Mesenteric fat pad (tissue), 1 donor: ENCODE results near the gene PGC. TPM values are rescaled to one million over a fixed set of nuclear protein-coding genes. Genes with fewer than 3 reads are reported as not detected.
A peak's percentile ranks its signal among the peaks of the same experiment; 100 is the strongest.

Experiments
- DNase-seq: peaks from one replicate; pipeline ENCODE4 v3.0.0-alpha.2; 2020; ENCODE audit warnings: low spot score
- total RNA-seq: library from RNA; stranded (reverse); fragmentation: NEBNext Ultra II Directional; extraction: Animal tissue kit (Norgen Biotek cat#: 25700); gene quantifications from one replicate; pipeline ENCODE4 v1.2.1, GENCODE V29; 2021
- donor health status: DM: yes; HTN: yes; CAD: no.

PGC gene
- total RNA-seq, 1 donor from 2014 or later = not detected

DNA sequence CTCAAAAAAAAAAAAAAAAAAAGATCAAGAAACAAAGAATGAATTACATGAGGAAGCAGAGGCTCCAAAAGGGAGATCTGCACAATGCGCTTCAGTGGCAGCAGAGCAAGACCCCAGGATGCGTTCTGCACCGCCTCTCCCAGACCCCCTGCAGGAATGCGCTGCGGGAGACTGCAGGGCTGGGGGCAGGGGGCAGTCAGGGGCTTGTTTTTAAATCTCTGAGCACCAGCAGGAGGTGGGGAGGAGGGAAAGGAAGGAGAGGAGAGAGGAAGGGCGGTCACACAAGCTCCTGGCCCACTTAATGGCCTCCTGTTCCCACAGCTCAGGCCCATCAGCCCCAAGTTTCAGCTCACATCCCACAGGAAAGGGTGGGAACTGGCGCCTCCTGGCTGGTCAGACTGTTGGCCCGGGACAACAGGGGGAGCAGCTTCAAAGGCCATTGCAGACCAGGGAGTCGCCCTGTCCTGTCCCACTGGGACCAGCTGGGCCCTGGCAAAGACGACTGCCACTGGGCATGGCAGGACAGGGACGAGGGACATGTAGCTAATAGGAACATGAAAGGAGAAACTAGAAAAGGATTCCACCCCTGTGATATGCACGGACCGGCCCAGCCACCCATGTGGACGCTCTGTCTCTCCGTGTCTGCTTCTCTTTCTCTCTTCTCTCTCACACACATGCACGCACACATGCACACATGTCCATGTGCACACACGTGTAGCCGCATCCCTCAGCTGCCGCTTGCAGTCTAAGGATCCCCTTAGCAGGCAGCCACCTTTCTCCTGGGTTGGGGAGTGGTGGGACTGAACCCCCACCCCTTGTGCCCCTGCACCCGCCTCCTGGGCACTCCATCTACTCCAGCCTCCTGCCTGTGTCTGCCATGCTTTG lies 46.5 kb downstream of the PGC start:
- no peak for DNase-seq

DNA sequence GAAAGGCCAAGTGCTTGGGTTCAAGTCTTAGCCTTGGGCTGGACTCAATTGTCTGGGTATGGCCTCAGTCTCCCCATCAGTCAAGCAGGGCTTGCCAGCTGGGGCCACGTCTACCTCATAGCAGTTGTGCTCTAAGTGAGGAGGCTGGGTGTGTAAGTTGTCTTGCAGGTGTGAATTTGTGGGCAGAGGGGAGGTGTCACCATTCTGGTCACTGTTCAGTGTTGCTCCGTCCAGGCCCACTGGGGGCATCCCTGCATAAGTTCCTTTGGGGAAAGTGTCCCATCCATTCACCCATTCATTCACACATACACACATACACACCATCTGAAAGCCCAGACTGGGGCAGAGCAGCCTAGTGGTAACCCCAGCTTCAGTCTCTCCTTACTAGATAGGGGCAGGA lies 48.1 kb downstream of the PGC start:
- no peak for DNase-seq

DNA sequence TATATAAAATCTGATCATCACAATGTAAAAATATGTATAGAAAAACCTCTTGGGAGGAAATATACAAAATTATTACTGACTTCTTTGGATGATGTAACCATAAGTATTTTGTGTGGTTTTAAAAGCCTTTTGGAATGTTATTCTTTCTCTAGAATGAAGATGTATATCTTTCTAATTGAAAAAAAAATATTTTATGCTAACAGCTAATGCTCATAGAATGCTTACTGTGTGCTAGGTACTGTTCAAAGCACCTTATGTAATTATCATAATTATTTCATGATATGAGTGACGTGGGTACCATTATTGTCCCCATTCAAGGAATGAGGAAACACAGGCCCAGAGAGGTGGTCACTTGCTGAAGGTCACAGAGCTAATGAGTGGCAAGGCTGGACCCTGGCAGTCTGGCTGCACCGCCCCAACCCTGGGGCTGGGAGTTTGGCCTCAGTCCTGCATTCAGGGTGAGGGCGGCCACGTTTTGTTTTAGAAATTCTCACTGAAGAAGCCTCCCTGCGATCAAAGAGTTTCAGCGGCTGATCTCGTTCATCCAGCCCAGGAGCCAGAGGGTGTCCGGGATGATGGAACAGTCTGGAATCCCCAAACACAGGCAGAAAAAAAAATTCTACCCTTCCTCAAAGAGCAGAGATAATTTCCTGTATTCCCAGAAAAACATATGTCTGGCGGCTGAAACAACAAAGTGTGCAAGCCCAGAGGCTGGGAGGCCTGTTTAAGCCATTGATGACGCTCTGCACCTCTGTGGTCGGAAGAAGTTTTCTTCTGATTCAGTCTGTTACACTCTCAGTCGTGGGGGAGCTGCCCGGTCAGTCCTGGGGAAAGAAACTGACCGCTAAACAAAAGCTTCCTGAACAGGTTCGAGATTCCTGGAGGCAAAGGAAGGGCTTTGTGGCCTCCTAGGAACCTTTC lies 49.1 kb downstream of the PGC start:
- DNase-seq = no peak

DNA sequence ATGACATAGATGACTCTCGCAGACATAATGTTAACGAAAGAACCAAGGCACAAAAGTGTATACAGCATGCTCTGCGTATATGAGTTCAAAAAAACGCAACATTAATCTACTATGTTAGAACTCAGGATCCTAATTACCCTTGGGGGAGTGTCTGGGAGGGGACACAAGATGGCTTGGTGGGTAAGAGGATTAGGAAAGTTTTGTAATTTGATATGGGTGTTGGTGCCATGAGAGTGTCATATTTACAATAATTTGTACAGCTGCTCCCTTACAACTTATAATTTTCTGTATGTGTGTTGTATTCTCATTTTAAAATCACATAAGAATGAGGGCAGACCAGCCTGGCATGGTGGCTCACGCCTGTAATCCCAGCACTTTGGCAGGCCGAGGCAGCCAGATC lies 50.4 kb downstream of the PGC start:
- DNase-seq = no peak

DNA sequence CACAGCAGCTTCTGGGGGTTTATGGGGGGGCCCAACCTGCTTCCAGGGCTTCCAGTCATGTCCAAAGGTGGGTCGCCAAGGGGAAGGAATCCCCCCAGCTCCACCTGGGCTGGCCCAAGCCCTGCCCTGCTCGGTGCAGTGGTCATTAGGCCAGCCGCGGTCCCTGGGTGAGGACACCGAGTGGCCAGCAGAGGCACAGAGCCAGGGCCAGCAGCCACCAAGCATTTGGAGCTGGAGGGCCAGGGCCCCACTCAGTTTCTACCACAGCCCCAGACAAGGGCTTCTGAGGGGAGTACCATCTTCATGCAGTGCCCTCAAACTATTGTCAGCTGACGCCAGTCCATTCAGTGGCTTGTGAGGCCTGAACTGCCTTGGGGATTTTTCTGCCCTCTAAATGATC lies 51.4 kb downstream of the PGC start:
- DNase-seq = no peak

DNA sequence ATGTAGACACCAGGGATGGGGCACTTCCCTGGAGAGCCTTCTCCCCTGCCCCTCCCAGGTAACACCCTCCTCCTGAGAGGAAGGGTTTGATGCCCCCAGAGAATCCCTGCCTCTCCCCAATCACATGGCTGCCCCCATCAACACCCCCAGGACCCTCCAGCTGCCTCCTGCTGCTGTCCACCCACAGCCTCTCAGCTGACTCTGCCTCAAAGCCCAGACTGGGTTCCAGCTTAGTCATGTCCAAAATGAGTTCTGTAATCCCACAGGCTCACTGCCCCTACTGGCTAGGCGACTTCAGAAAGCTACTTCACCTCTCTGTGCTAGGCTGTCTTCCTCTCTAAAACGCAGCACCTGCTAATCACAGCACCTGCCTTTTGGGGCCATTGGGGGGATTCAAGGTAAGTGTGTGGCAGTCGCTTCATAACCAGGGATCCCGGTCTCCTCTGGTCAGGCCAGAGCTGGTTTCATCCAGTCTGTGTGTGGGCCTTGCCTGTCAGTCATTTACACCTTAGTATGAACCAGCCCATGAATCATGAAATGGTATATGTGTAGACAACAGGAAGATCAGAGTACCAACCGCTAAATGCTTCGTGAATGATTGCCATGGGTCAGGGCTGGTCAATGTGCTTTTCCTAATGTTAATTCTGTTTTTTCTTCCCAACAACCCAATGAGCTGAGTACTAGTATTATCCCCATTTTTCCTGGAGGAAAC lies 52.2 kb downstream of the PGC start:
- no peak for DNase-seq

DNA sequence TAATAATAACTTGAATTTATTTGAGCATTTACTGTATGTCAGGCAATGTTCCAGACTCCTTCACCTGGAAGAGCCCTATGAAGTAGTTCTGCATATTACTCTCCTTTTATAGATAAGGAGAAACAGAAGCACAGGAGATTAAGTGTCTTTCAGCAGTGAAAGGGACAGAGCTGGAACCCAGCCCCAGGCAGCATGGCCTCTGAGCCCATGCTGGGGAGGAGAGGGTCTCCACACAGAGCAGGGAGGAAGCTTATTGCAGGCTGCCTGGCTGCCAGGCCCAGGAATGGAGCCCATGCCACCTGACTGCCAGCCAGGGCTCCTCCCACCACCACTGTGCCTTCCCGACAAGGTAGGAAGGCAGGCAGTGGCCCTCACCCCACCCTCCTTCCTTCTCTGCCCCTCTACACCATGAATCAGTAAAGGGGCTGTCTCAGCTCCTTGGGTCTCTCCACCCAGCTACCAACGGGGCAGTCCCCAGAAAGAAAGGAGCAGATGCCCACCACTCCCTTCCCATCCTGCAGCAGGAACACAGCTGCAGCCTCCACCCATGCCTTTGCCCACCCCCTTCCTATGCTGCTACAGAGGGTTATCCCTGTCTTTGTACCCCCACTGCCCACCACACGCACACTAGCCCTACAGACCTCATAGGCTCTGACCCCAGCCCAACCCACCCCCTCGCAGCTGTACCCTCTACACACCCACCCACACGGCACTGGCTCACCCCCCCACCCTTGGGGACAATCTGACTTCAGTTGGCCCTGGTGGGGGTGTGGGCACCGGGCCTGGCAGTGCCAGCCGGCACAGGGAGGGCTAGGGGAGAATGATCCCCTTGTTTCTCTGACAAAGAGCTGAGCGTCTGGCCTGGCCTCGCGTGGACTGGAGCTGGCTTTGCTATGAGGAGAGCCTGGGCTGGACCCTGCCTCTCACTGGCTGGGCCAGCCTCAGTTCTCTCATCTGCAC lies 53.6 kb downstream of the PGC start:
- DNase-seq = no peak

DNA sequence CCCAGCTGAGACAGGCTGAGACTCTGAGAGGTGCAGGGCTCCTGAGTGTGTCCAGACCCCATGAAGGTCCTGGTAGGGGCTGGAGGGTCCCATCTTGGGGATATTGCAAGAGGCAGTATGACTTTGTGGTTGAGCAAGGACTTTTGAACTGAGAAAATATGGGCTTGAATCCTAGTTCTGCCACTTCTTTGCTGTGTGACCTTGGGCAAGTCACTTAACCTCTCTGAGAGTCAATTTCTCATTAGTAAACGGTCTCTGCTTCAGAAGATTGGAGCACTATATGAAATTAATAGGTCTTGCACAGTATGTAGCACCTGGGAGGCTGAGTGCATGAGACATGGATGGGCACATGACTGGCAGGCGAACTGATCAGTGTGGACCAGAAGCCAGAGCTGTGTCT lies 54.5 kb downstream of the PGC start:
- no peak for DNase-seq

DNA sequence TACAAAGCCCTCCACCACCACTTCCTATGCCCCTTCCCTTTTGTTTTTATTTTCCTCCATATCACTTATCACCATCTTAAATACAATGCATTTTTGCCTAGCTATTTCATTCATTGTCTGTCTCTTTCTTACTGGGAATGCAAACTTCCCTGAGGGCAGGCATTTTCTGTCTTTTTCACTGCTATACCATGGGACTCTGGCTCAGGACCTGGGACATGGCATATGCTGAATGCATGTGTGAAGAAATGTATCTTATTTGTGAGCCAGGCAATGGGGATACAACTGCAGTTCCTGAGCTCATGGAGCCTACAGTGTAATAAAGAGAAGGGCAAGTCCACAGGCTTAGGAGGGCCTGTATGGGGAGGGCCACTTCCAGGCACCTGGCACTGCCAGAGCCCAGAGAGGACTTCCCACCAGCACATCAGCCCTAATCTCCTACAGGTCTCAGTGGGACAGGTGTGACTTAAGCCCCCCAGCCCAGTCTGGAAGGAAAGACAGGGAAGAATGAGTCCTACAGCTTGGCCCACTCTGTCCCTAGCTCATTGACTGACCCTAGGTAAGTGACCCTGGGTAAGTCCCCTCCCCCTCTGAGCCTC lies 55.0 kb downstream of the PGC start:
- no peak for DNase-seq

DNA sequence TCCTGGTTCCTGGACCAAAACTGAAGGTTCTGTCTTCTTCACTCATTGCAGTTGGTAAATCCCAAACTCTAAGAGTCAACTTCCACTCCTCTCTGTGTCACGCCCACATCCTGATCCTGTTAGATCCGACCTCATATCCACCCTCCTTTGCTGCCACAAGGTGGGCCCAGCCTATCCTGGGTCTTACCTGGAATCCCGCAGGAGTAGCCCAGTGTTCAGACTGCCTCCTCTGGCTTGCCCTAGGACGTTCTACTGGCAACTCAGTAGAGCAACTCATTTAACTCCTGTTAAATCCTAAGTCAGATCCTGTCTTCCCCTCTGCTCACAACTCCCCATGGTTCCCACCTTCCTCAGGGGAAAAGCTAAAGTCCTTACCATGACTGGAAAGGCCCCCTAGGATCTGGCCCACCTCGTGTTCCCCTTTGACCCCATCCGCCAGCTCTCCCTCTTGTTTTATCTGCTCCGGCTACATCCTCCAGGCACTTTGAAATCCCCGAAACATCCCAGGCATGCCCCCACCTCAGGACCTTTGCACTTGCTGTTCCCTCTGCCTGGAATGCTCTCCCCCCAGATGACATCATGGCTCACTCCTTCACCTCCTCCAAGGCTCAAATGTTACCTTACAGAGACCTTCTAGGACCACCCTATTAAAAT lies 55.6 kb downstream of the PGC start:
- no peak for DNase-seq

DNA sequence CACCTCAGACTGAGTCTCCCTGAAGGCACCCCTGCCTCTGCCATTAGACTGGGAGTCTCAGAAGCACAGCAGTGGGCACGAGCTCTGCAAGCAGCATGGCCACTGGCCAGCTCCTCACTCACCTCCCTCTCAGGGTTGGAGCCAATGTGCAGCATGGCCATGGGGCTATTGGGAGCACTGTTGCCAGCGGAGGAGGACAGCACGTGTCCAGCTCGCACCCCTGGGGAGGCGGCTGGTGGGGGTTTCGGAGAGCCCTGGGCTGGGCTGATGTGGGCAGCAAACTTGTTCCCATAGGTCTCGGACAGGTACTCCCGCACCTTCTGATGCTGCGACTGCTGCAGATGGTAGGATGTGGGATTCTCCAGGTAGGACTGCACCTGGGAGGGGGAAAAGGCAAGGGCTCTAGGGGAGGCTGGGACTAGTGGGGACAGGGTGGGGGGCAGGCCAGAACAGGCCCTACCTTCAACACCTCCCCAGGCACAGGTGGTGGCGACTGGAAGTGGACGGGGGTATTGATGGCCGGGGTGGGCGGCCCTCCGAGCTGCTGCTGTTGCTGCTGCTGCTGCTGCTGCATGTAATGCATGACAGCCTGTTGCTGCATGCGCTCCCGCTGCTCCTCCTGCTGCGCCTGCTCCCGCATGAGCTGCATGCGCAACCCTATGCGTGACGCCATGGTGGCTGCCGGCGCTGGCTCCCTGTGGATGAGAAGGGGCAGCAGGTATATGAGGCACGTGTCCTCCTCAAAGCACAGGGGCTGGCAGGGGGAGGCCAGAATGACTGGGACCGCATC lies 56.5 kb downstream of the PGC start:
- DNase-seq = no peak

DNA sequence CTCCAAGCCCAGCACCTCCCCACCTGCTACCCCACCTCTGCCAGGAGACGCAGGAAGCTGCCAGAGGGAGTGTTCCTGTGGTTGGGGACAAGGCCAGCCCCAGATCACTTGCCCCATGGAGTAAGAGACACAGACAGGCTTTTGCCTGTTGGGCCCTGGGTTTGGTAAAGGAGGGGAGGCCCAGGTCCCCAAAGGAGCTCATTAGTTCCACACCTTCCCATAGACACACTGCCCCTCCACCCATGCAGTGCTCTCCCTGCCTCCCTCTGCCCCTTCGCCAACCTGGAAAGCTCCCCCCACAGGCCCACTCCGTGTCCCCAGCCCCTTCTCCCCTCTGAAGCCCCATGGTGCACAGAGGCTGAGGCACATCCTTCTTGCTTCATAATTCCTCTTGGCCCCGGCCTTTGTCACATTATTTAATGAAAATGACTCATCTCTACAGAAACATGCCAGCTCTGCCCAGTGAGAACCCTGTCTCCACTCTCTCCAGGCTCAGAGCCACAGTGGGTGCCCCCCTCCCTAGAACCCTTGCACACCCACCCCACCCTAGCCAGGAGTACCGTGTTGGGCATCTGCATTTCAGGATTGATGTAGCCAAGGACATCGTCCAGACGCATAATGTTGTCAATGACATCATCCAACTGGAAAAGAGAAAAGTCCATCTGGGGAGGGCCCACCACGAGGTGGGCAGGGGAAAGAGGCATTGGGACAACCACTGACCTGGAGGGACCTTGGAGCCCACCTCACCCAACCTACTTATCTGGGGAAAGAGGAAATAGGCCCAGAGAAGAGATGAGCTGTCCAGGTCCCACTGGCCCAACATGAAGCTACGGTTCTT lies 57.8 kb downstream of the PGC start:
- DNase-seq = peak; percentile 78

DNA sequence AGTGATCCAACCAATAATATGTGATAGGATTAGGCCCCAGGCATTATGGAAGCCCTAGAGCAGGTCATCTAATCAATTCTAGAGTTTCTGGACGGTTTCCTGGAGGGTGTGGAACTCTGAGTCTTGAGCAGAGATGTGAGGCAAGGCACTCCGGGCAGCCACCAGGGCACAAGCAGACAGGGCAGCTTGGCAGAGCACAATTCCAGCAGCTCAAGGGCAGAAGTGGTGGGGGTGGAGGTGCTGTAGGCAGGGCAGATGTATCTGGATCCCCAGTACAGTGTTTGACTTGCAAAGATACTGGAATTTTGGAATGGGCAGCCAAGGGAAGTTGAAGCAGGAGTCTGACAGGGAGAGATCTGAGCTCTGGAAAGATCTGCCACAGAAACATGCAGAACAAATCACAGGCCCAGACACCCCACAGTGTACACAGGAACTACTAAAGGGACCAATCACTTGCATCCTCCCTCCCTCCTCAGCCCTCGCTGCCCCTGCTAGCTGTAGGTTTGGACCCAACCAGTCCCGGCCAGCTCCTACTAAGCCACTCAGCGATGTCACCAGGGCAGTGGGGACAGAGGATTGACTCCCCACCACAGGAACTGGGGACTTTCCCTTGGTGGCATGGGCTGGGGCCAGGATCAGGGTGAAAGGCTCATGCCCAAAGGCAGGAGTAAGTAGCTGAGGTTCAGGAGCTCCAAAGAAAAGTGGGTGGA lies 58.8 kb downstream of the PGC start:
- DNase-seq = peak; percentile 78

DNA sequence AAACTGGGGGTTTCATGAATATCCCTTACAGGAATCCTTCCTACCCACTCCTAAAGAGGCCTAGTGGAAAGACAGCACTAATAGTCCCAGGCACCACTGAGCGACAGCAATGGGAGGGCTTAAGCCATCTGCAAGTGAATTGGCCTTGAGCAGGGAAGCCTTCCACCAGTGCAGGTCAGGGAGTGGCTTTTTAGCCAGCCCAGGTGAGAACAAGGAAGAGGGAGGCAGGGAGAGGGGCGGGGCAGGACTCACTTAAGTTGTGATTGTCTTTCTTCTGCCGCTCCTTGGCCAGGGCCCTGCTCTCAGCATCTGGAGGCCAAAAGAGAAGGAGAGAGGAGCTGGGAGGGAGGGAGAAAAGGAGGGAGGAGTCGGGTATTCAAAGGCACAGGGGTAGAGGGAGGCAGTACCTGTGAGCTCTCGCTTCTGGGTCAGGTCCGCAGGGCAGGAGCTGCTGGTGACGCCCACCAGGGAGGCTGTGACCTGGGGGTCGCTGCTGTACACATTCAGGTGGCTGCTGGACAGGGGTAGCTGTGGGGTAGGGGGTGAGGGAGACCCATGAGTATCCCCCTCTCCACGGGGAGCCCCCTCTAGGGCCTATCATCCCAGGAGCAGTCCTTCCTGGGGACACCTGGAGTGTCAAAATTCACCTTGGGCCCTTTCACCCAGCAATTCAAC lies 59.6 kb downstream of the PGC start:
- DNase-seq = no peak
